GM12878 (cell line): Measurements from ENCODE around the gene PLCD1. TPM values are rescaled to one million over a fixed set of nuclear protein-coding genes. Genes with fewer than 3 reads are reported as not detected.

Experiments
- ATAC-seq: fragments of 200-7000 bp; cut with Tn5 transposase; 3 replicates; pipeline ENCODE4 v1.9.1; 2020; ENCODE audit warnings: mild to moderate bottlenecking, moderate library complexity
- BruUV-seq: library from RNA; stranded (reverse); fragments of 400-500 nt; replicated peaks from 2 replicates; lab custom pipeline; 2021; lab: Mats Ljungman, UMichigan
- CTCF ChIA-PET: fragments of 300-600 bp; sonication (Branson Sonifier 250); formaldehyde crosslinking; extraction: SDS; loops from one replicate; lab custom pipeline; 2021; ENCODE audit warnings: inconsistent platforms; lab: Yijun Ruan, JAX
- POLR2A ChIA-PET: fragments of 350-600 bp; formaldehyde crosslinking; extraction: SDS; loops from one replicate; lab custom pipeline; 2021; ENCODE audit warnings: inconsistent platforms; lab: Charles Lee
- RAD21 ChIA-PET: fragments of 300-600 bp; sonication (Branson Sonifier 250); formaldehyde crosslinking; loops from one replicate; lab custom pipeline; 2023; ENCODE audit warnings: antibody characterized with exemption; ENCODE audit not compliant: unreplicated experiment; lab: Charles Lee
- SMC1A ChIA-PET: fragments of 300-600 bp; sonication (Branson Sonifier 250); formaldehyde crosslinking; loops from one replicate; lab custom pipeline; 2023; ENCODE audit not compliant: unreplicated experiment, uncharacterized antibody; lab: Charles Lee
- DNase-seq: peaks from one replicate; pipeline ENCODE4 v3.0.0-alpha.2; 2011; ENCODE audit warnings: low read depth, low spot score
- FAIRE-seq: peaks from 3 replicates; lab custom pipeline; 2011; peaks lifted over from hg19 to GRCh38; lab: Jason Lieb, UNC
- H2AFZ ChIP-seq: 2 replicates; pipeline ENCODE4 v1.6.0; 2011; ENCODE audit warnings: low read depth, low read length, control low read depth; ENCODE audit not compliant: control insufficient read depth
- H3K27ac ChIP-seq: 2 replicates; pipeline ENCODE4 v1.5.1; 2011; ENCODE audit warnings: control low read depth; ENCODE audit not compliant: control insufficient read depth, insufficient read depth
- H3K27me3 ChIP-seq, 2 experiments: replicated peaks in 1 of 2; 2 replicates each; pipeline versions ENCODE4 v1.6.0 to v1.6.1; 2011; ENCODE audit warnings: low read length in 1 of 2; ENCODE audit not compliant: control insufficient read depth in 2 of 2, insufficient read depth in 2 of 2
- H3K36me3 ChIP-seq, 2 experiments: 2 replicates each; pipeline ENCODE4 v1.5.1; 2011; ENCODE audit warnings: low read length in 1 of 2; ENCODE audit not compliant: control insufficient read depth in 2 of 2, insufficient read depth in 2 of 2
- H3K4me1 ChIP-seq: 2 replicates; pipeline ENCODE4 v1.6.1; 2011; ENCODE audit warnings: mild to moderate bottlenecking, low read length, moderate library complexity, mixed read lengths; ENCODE audit not compliant: control insufficient read depth, insufficient read depth
- H3K4me2 ChIP-seq: 2 replicates; pipeline ENCODE4 v1.6.0; 2011; ENCODE audit warnings: control low read depth; ENCODE audit not compliant: control insufficient read depth, insufficient read depth
- H3K4me3 ChIP-seq: fragments of 200-600 bp; sonication (generic); 2 replicates; pipeline ENCODE4 v1.5.1; 2016
- H3K79me2 ChIP-seq: 2 replicates; pipeline ENCODE4 v1.6.0; 2011; ENCODE audit warnings: low read length; ENCODE audit not compliant: control insufficient read depth, insufficient read depth
- H3K9ac ChIP-seq: 2 replicates; pipeline ENCODE4 v1.8.0; 2011; ENCODE audit warnings: low read length, control low read depth, mixed read lengths; ENCODE audit not compliant: control insufficient read depth, insufficient read depth
- H3K9me3 ChIP-seq: replicated peaks from 3 replicates; pipeline ENCODE4 v1.5.1; 2011; ENCODE audit warnings: mild to moderate bottlenecking, low read length; ENCODE audit not compliant: control insufficient read depth, insufficient read depth
- H4K20me1 ChIP-seq: 2 replicates; pipeline ENCODE4 v1.6.0; 2011; ENCODE audit not compliant: control insufficient read depth, insufficient read depth
- BACH1 ChIP-seq: fragments of 450-650 bp; IDR thresholded peaks from 2 replicates; pipeline ENCODE4 v1.6.1; 2017; ENCODE audit warnings: mild to moderate bottlenecking, borderline replicate concordance
- MAX ChIP-seq: IDR thresholded peaks from 2 replicates; pipeline ENCODE4 v1.6.1; 2012; ENCODE audit warnings: low read depth, low read length, improper control_type of control experiment
- MYC ChIP-seq: IDR thresholded peaks from 2 replicates; pipeline ENCODE4 v1.6.1; 2011; ENCODE audit warnings: mild to moderate bottlenecking, low read length, moderate library complexity, inconsistent platforms; ENCODE audit not compliant: insufficient read depth, insufficient replicate concordance, insufficient read length, severe bottlenecking
- NBN ChIP-seq: fragments of 450-650 bp; IDR thresholded peaks from 2 replicates; pipeline ENCODE4 v1.6.1; 2016
- NFIC ChIP-seq: IDR thresholded peaks from 2 replicates; pipeline ENCODE4 v1.6.1; 2012; ENCODE audit warnings: low read depth, mild to moderate bottlenecking, inconsistent platforms, low read length, moderate library complexity
- RB1 ChIP-seq: fragments of 450-650 bp; formaldehyde crosslinking; IDR thresholded peaks from 2 replicates; pipeline ENCODE4 v1.6.1; 2017; ENCODE audit warnings: mild to moderate bottlenecking, borderline replicate concordance
- RCOR1 ChIP-seq: conservative IDR thresholded peaks from 2 replicates; pipeline ENCODE4 v1.6.1; 2012; ENCODE audit warnings: low read depth, low read length, improper control_type of control experiment
- RELA ChIP-seq: fragments of 450-650 bp; IDR thresholded peaks from 2 replicates; pipeline ENCODE4 v1.8.0; 2014; ENCODE audit warnings: borderline replicate concordance; ENCODE audit not compliant: partially characterized antibody
- STAT3 ChIP-seq: IDR thresholded peaks from 2 replicates; pipeline ENCODE4 v1.6.1; 2011; ENCODE audit warnings: low read depth, low read length, improper control_type of control experiment
- ZBTB4 ChIP-seq: fragments of 450-650 bp; formaldehyde crosslinking; IDR thresholded peaks from 2 replicates; pipeline ENCODE4 v1.4.0; 2022; ENCODE audit warnings: mild to moderate bottlenecking, moderate library complexity
- WGBS: methylation state at CpG from one replicate; pipeline ENCODE4 v1.1.6; 2016; ENCODE audit warnings: low lambda C conversion rate; ENCODE audit not compliant: insufficient replicate concordance, insufficient coverage; ENCODE audit errors: missing lambda C conversion rate; 5-methylcytosine and 5-hydroxymethylcytosine counted together
- in situ Hi-C: fragments of 300-500 bp; cut with MboI; formaldehyde crosslinking; loops from 9 replicates; pipeline ENCODE4 v1.14.3; 2018; ENCODE audit warnings: mixed read lengths
- intact Hi-C: fragments of 100-400 bp; cut with micrococcal nuclease; formaldehyde crosslinking; loops from one replicate; pipeline ENCODE4 v1.14.2; 2022; ENCODE audit not compliant: unreplicated experiment
- polyA plus RNA-seq, 11 experiments: library from polyadenylated mRNA; depleted of rRNA in 4 of 11; unstranded in 6 of 11; stranded (reverse) in 5 of 11; fragments of >200 nt; fragmentation: Nextera tagmentation in 4 of 11; fragmentation: Illumina TruSeq in 1 of 11; extraction: Ambion mirVana in 4 of 11; extraction: Trizol in 1 of 11; gene quantifications; 1 replicate in 1 of 11; 2 replicates in 10 of 11; pipeline versions ENCODE4 v1.2.1 to v1.2.3, GENCODE V29; 2011 to 2016; ENCODE audit warnings: inconsistent platforms in 2 of 11, missing spikeins in 2 of 11, low read depth in 1 of 11
- total RNA-seq, 4 experiments: library from RNA; depleted of rRNA in 3 of 4; stranded (reverse); fragments of >200 nt in 3 of 4; fragmentation: Illumina TruSeq in 1 of 4; extraction: Trizol in 1 of 4; gene quantifications; 2 replicates each; pipeline versions ENCODE4 v1.2.1 to v1.2.3, GENCODE V29; 2013 to 2021

Gene PLCD1
- total and polyA plus RNA-seq, 10 of the 15 experiments (the other 5 are each of a cell fraction or from before 2014, with no cell fraction given): 0.20 to 3.9 (median 1.2) TPM; not detected in 1

GRCh38 chr3:37985637-37986320 lies 43.7 kb downstream of the PLCD1 start (continued):
- no peak for TF ChIP-seq MYC

GRCh38 chr3:37984596-37984995 lies 44.8 kb downstream of the PLCD1 start:
- ATAC-seq (no peak), FAIRE-seq (no peak), DNase-seq (no peak)
- Histone ChIP-seq H3K9ac (no peak overlapping the region), H3K4me3 (no peak overlapping the region), H3K36me3 (no peaks in the 10 kb centered on the region), H2AFZ (no peak overlapping the region), H3K4me2 (no peak overlapping the region), H3K27ac (no peak overlapping the region), H3K79me2 (no peaks in the 10 kb centered on the region), H3K4me1 (no peaks in the 10 kb centered on the region), H3K9me3 (no peaks in the 10 kb centered on the region), H3K27me3 (no peaks in the 10 kb centered on the region; a peak in 2 of 4 replicates), H4K20me1 (no peaks in the 10 kb centered on the region)
- intact Hi-C loops (no loop called here), in situ Hi-C loops (no loop called here)
- TF ChIP-seq MAX: no peak
- TF ChIP-seq MYC: no peak
- TF ChIP-seq STAT3: no peak
- no peak for TF ChIP-seq BACH1
- TF ChIP-seq NFIC: no peak
- no peak for TF ChIP-seq RB1
- TF ChIP-seq NBN: no peak
- TF ChIP-seq ZBTB4 (CRISPR knock-in tag): no peak
- no peak for TF ChIP-seq RCOR1
- TF ChIP-seq RELA: no peak
- no TSS peak for BruUV-seq
- POLR2A ChIA-PET: no interaction called here
- SMC1A ChIA-PET: interaction anchor here (1.4 to 2.1 kb wide), 2 partner anchors 10 to 29 kb away, joined by 3 to 5 read pairs; no protein-coding TSS in a partner anchor
- RAD21 ChIA-PET: no interaction called here
- CTCF ChIA-PET: interaction anchor here (1.9 kb wide), 1 partner anchor 12 kb away, joined by 7 read pairs; no protein-coding TSS in a partner anchor
- WGBS: 59% methylated on average over 7 of the region's 7 CpGs
